GM23338 (cell line): ENCODE results near the gene OR10H2. TPM values are rescaled to one million over a fixed set of nuclear protein-coding genes. Genes with fewer than 3 reads are reported as not detected.

Source experiments
- ATAC-seq: fragments of 200-7000 bp; cut with Tn5 transposase; 3 replicates; pipeline ENCODE4 v1.9.1; 2020
- DNase-seq: peaks from one replicate; pipeline ENCODE4 v3.0.0-alpha.2; 2015; ENCODE audit warnings: low spot score
- H2AFZ ChIP-seq: fragments of 200-600 bp; sonication (generic); 2 replicates; pipeline ENCODE4 v1.8.0; 2016; ENCODE audit warnings: antibody characterized with exemption, mild to moderate bottlenecking, moderate library complexity
- H3F3A ChIP-seq: fragments of 200-600 bp; sonication (generic); replicated peaks from 2 replicates; pipeline ENCODE4 v1.8.0; 2017; ENCODE audit warnings: antibody characterized with exemption, mixed run types, low read depth
- H3K27ac ChIP-seq: fragments of 200-600 bp; sonication (generic); 2 replicates; pipeline ENCODE4 v1.6.1; 2016; ENCODE audit warnings: low read depth
- H3K27me3 ChIP-seq: fragments of 200-600 bp; sonication (generic); 2 replicates; pipeline ENCODE4 v1.8.0; 2016; ENCODE audit warnings: mild to moderate bottlenecking, mixed run types, moderate library complexity; ENCODE audit not compliant: insufficient read depth
- H3K36me3 ChIP-seq: fragments of 200-600 bp; sonication (generic); 2 replicates; pipeline ENCODE4 v1.8.0; 2016; ENCODE audit warnings: mild to moderate bottlenecking; ENCODE audit not compliant: insufficient read depth
- H3K4me1 ChIP-seq: fragments of 200-600 bp; sonication (generic); 2 replicates; pipeline ENCODE4 v1.8.0; 2016; ENCODE audit warnings: mild to moderate bottlenecking, moderate library complexity; ENCODE audit not compliant: insufficient read depth
- H3K4me2 ChIP-seq: fragments of 200-600 bp; sonication (generic); 2 replicates; pipeline ENCODE4 v1.7.1; 2017; ENCODE audit warnings: mixed run types
- H3K4me3 ChIP-seq: fragments of 200-600 bp; sonication (generic); 2 replicates; pipeline ENCODE4 v1.6.1; 2016; ENCODE audit warnings: mixed run types
- H3K79me2 ChIP-seq: fragments of 200-600 bp; sonication (generic); replicated peaks from 2 replicates; pipeline ENCODE4 v1.8.0; 2017; ENCODE audit warnings: mild to moderate bottlenecking; ENCODE audit not compliant: insufficient read depth
- H3K9me2 ChIP-seq: fragments of 200-600 bp; sonication (generic); 2 replicates; pipeline ENCODE4 v1.8.0; 2017; ENCODE audit not compliant: insufficient read depth
- H4K20me1 ChIP-seq: fragments of 200-600 bp; sonication (generic); replicated peaks from 2 replicates; pipeline ENCODE4 v1.8.0; 2017; ENCODE audit warnings: mild to moderate bottlenecking; ENCODE audit not compliant: insufficient read depth
- H3K27ac Mint-ChIP-seq: 2 replicates; pipeline ENCODE4 v1.8.0; 2020; ENCODE audit warnings: inconsistent platforms, mild to moderate bottlenecking, moderate library complexity, mixed read lengths
- H3K27me3 Mint-ChIP-seq: 3 replicates; pipeline ENCODE4 v1.8.0; 2022; ENCODE audit warnings: low read depth, mild to moderate bottlenecking, moderate library complexity, mixed read lengths, inconsistent platforms; ENCODE audit not compliant: insufficient read depth, poor library complexity
- H3K36me3 Mint-ChIP-seq: 3 replicates; pipeline ENCODE4 v1.8.0; 2021; ENCODE audit warnings: low read depth, mild to moderate bottlenecking, inconsistent platforms, moderate library complexity, mixed read lengths
- H3K4me1 Mint-ChIP-seq: 3 replicates; pipeline ENCODE4 v1.8.0; 2020; ENCODE audit warnings: mild to moderate bottlenecking, inconsistent platforms, mixed read lengths
- H3K4me3 Mint-ChIP-seq: 3 replicates; pipeline ENCODE4 v1.8.0; 2021; ENCODE audit warnings: moderate library complexity, mild to moderate bottlenecking, inconsistent platforms, mixed read lengths
- H3K9me3 Mint-ChIP-seq: 3 replicates; pipeline ENCODE4 v1.8.0; 2020; ENCODE audit warnings: moderate library complexity, mild to moderate bottlenecking, inconsistent platforms, mixed read lengths
- CREB1 ChIP-seq: fragments of 250-450 bp; sonication (Bioruptor Pico); IDR thresholded peaks from 2 replicates; pipeline ENCODE4 v1.5.0; 2020; ENCODE audit warnings: low read depth, mild to moderate bottlenecking, moderate library complexity
- EZH2 ChIP-seq: fragments of 200-600 bp; sonication (generic); IDR thresholded peaks from one replicate; pipeline ENCODE4 v1.8.0; 2017; ENCODE audit warnings: antibody characterized with exemption, mild to moderate bottlenecking, low read depth; ENCODE audit not compliant: unreplicated experiment
- EZH2phosphoT487 ChIP-seq: fragments of 200-600 bp; sonication (generic); IDR thresholded peaks from one replicate; pipeline ENCODE4 v1.8.1; 2018; ENCODE audit warnings: antibody characterized with exemption; ENCODE audit not compliant: unreplicated experiment
- JUNB ChIP-seq: IDR thresholded peaks from one replicate; pipeline ENCODE4 v1.6.1; 2016; ENCODE audit warnings: antibody characterized with exemption; ENCODE audit not compliant: unreplicated experiment
- NANOG ChIP-seq: IDR thresholded peaks from 2 replicates; pipeline ENCODE4 v1.6.1; 2016; ENCODE audit warnings: antibody characterized with exemption, borderline replicate concordance
- POLR2AphosphoS5 ChIP-seq: IDR thresholded peaks from 2 replicates; pipeline ENCODE4 v1.6.1; 2016; ENCODE audit warnings: antibody characterized with exemption, low read depth
- STAT1 ChIP-seq: IDR thresholded peaks from one replicate; pipeline ENCODE4 v1.6.1; 2016; ENCODE audit warnings: antibody characterized with exemption; ENCODE audit not compliant: unreplicated experiment
- ZNF114 ChIP-seq: fragments of 250-450 bp; sonication (Bioruptor Pico); IDR thresholded peaks from 2 replicates; pipeline ENCODE4 v1.5.0; 2020; ENCODE audit warnings: mild to moderate bottlenecking, moderate library complexity
- ZNF331 ChIP-seq: fragments of 250-450 bp; sonication (Bioruptor Pico); IDR thresholded peaks from 2 replicates; pipeline ENCODE4 v1.5.0; 2020; ENCODE audit warnings: low read depth, mild to moderate bottlenecking, moderate library complexity
- polyA plus RNA-seq: library from polyadenylated mRNA; unstranded; fragments of >200 nt; fragmentation: Nextera tagmentation; extraction: Ambion mirVana; gene quantifications from 2 replicates; pipeline ENCODE4 v1.2.1, GENCODE V29; 2016
- total RNA-seq: library from RNA; depleted of rRNA; stranded (reverse); fragments of >200 nt; shearing (Covaris generic); gene quantifications from 2 replicates; pipeline ENCODE4 v1.2.3, GENCODE V29; 2014
- TF ChIP-seq, protein P1 (sequence below): IDR thresholded peaks from 2 replicates; pipeline ENCODE4 v1.6.1; 2016; ENCODE audit warnings: antibody characterized with exemption
- TF ChIP-seq, protein P2 (sequence below): fragments of 250-450 bp; sonication (Bioruptor Pico); IDR thresholded peaks from 2 replicates; pipeline ENCODE4 v1.5.0; 2020; ENCODE audit warnings: mild to moderate bottlenecking, moderate library complexity
- TF ChIP-seq, protein P3 (sequence below): IDR thresholded peaks from one replicate; pipeline ENCODE4 v1.6.1; 2018; ENCODE audit warnings: antibody characterized with exemption; ENCODE audit not compliant: unreplicated experiment
- TF ChIP-seq, protein P4 (sequence below), 2 experiments: fragments of 200-600 bp in 1 of 2; sonication (generic) in 1 of 2; conservative IDR thresholded peaks; 2 replicates each; pipeline versions ENCODE4 v1.5.1 to v1.6.1; 2016 to 2017; ENCODE audit warnings: antibody characterized with exemption in 2 of 2, low read depth in 2 of 2, mild to moderate bottlenecking in 2 of 2, moderate library complexity in 1 of 2

Gene OR10H2
- total and polyA plus RNA-seq, 2 experiments from 2014 or later: not detected

DNA sequence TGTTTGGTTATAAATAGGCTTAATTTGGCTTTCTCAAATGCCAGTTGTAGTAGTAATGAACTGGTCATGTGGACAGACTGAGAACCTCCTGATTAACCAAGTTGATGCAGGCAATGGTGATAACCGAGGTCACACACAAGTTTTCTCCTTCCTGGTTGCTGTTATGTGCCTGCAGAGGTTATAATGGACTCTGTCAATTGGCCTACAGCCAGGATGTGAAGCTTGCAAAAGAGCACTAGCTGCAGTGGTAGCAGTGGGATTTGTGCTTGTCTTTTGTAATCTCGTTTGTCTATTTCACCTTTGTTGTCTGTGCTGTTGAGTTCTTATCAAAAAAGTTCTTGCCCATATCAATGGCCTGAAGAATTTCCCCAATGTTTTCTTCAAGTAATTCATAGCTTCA lies 30.6 kb downstream of the OR10H2 start:
- ATAC-seq (no peak), DNase-seq (no peak)
- Histone ChIP-seq H3K36me3 (peaks cover 4% of the 10 kb centered on the region; the same call in 1 of the 2 replicates), H3K27me3 (no peaks in the 10 kb centered on the region), H3K4me3 (no peak overlapping the region), H3K4me1 (no peaks in the 10 kb centered on the region), H3K9me2 (no peaks in the 10 kb centered on the region), H3K27ac (no peak overlapping the region), H2AFZ (no peak overlapping the region), H3K4me2 (no peak overlapping the region), H4K20me1 (no peaks in the 10 kb centered on the region), H3F3A (no peaks in the 10 kb centered on the region), H3K79me2 (no peaks in the 10 kb centered on the region)
- Mint-ChIP-seq H3K27me3 (no peaks in the 10 kb centered on the region), H3K9me3 (peaks cover 99% of the 10 kb centered on the region), H3K36me3 (peaks cover 21% of the 10 kb centered on the region), H3K27ac (no peak overlapping the region), H3K4me1 (no peaks in the 10 kb centered on the region), H3K4me3 (no peak overlapping the region)
- TF ChIP-seq NANOG (no peak), EZH2phosphoT487 (no peak), EZH2 (no peak), ZNF114 (CRISPR knock-in tag) (no peak), ZNF331 (CRISPR knock-in tag) (no peak), STAT1 (no peak), POLR2AphosphoS5 (no peak), JUNB (no peak), CREB1 (no peak)
- TF ChIP-seq, protein P1, sequence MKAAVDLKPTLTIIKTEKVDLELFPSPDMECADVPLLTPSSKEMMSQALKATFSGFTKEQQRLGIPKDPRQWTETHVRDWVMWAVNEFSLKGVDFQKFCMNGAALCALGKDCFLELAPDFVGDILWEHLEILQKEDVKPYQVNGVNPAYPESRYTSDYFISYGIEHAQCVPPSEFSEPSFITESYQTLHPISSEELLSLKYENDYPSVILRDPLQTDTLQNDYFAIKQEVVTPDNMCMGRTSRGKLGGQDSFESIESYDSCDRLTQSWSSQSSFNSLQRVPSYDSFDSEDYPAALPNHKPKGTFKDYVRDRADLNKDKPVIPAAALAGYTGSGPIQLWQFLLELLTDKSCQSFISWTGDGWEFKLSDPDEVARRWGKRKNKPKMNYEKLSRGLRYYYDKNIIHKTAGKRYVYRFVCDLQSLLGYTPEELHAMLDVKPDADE: no peak
- TF ChIP-seq, protein P2, sequence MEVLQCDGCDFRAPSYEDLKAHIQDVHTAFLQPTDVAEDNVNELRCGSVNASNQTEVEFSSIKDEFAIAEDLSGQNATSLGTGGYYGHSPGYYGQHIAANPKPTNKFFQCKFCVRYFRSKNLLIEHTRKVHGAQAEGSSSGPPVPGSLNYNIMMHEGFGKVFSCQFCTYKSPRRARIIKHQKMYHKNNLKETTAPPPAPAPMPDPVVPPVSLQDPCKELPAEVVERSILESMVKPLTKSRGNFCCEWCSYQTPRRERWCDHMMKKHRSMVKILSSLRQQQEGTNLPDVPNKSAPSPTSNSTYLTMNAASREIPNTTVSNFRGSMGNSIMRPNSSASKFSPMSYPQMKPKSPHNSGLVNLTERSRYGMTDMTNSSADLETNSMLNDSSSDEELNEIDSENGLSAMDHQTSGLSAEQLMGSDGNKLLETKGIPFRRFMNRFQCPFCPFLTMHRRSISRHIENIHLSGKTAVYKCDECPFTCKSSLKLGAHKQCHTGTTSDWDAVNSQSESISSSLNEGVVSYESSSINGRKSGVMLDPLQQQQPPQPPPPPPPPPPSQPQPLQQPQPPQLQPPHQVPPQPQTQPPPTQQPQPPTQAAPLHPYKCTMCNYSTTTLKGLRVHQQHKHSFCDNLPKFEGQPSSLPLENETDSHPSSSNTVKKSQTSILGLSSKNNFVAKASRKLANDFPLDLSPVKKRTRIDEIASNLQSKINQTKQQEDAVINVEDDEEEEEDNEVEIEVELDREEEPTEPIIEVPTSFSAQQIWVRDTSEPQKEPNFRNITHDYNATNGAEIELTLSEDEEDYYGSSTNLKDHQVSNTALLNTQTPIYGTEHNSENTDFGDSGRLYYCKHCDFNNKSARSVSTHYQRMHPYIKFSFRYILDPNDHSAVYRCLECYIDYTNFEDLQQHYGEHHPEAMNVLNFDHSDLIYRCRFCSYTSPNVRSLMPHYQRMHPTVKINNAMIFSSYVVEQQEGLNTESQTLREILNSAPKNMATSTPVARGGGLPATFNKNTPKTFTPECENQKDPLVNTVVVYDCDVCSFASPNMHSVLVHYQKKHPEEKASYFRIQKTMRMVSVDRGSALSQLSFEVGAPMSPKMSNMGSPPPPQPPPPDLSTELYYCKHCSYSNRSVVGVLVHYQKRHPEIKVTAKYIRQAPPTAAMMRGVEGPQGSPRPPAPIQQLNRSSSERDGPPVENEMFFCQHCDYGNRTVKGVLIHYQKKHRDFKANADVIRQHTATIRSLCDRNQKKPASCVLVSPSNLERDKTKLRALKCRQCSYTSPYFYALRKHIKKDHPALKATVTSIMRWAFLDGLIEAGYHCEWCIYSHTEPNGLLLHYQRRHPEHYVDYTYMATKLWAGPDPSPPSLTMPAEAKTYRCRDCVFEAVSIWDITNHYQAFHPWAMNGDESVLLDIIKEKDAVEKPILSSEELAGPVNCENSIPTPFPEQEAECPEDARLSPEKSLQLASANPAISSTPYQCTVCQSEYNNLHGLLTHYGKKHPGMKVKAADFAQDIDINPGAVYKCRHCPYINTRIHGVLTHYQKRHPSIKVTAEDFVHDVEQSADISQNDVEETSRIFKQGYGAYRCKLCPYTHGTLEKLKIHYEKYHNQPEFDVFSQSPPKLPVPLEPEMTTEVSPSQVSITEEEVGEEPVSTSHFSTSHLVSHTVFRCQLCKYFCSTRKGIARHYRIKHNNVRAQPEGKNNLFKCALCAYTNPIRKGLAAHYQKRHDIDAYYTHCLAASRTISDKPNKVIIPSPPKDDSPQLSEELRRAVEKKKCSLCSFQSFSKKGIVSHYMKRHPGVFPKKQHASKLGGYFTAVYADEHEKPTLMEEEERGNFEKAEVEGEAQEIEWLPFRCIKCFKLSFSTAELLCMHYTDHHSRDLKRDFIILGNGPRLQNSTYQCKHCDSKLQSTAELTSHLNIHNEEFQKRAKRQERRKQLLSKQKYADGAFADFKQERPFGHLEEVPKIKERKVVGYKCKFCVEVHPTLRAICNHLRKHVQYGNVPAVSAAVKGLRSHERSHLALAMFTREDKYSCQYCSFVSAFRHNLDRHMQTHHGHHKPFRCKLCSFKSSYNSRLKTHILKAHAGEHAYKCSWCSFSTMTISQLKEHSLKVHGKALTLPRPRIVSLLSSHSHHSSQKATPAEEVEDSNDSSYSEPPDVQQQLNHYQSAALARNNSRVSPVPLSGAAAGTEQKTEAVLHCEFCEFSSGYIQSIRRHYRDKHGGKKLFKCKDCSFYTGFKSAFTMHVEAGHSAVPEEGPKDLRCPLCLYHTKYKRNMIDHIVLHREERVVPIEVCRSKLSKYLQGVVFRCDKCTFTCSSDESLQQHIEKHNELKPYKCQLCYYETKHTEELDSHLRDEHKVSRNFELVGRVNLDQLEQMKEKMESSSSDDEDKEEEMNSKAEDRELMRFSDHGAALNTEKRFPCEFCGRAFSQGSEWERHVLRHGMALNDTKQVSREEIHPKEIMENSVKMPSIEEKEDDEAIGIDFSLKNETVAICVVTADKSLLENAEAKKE (CRISPR knock-in tag): no peak
- TF ChIP-seq, protein P3, sequence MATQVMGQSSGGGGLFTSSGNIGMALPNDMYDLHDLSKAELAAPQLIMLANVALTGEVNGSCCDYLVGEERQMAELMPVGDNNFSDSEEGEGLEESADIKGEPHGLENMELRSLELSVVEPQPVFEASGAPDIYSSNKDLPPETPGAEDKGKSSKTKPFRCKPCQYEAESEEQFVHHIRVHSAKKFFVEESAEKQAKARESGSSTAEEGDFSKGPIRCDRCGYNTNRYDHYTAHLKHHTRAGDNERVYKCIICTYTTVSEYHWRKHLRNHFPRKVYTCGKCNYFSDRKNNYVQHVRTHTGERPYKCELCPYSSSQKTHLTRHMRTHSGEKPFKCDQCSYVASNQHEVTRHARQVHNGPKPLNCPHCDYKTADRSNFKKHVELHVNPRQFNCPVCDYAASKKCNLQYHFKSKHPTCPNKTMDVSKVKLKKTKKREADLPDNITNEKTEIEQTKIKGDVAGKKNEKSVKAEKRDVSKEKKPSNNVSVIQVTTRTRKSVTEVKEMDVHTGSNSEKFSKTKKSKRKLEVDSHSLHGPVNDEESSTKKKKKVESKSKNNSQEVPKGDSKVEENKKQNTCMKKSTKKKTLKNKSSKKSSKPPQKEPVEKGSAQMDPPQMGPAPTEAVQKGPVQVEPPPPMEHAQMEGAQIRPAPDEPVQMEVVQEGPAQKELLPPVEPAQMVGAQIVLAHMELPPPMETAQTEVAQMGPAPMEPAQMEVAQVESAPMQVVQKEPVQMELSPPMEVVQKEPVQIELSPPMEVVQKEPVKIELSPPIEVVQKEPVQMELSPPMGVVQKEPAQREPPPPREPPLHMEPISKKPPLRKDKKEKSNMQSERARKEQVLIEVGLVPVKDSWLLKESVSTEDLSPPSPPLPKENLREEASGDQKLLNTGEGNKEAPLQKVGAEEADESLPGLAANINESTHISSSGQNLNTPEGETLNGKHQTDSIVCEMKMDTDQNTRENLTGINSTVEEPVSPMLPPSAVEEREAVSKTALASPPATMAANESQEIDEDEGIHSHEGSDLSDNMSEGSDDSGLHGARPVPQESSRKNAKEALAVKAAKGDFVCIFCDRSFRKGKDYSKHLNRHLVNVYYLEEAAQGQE: no peak
- TF ChIP-seq, protein P4, sequence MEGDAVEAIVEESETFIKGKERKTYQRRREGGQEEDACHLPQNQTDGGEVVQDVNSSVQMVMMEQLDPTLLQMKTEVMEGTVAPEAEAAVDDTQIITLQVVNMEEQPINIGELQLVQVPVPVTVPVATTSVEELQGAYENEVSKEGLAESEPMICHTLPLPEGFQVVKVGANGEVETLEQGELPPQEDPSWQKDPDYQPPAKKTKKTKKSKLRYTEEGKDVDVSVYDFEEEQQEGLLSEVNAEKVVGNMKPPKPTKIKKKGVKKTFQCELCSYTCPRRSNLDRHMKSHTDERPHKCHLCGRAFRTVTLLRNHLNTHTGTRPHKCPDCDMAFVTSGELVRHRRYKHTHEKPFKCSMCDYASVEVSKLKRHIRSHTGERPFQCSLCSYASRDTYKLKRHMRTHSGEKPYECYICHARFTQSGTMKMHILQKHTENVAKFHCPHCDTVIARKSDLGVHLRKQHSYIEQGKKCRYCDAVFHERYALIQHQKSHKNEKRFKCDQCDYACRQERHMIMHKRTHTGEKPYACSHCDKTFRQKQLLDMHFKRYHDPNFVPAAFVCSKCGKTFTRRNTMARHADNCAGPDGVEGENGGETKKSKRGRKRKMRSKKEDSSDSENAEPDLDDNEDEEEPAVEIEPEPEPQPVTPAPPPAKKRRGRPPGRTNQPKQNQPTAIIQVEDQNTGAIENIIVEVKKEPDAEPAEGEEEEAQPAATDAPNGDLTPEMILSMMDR (conservative IDR thresholded peaks at IDR 0.05; ENCODE audit: low read depth in 2 of 2): no peak
